Measurements from ENCODE around the gene BPI.
A peak's percentile ranks its signal among the peaks of the same experiment; 100 is the strongest.
"Not testable (repeated sequence)": the region's sequence is repeated elsewhere in the genome, so short reads cannot be mapped to it uniquely, and the experiment has no call there.

Gene BPI

DNA sequence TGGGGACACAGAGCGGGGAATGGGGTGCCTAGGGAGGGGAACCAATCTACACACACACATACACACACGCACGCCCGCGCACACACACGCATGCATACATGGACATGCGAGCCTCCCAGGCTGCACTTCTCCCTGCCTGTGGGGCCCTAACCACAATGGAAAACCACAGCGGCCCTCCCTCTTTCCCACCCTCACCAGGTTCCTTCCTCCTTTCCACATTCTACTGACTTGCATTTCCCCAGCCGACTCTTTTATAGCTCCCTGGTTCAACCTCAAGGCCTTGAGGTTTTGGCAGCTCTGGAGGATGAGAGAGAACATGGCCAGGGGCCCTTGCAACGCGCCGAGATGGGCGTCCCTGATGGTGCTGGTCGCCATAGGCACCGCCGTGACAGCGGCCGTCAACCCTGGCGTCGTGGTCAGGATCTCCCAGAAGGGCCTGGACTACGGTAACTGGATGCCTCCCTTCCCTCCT, at the start of gene BPI:
Gene BPI (plus strand): TSS at position 249 of the 472 bp plus-strand sequence. CDS start 68 bp downstream, at position 317.
- no peak within 1 kb of the TSS for H3K4me3 ChIP-seq (replicated peaks; ENCODE audit: low read depth, low read length)
- no peak for DNase-seq (ENCODE audit: low read depth)
- no peak for TF ChIP-seq CTCF (IDR thresholded peaks at IDR 0.05; ENCODE audit: low read length, missing control alignments)

DNA sequence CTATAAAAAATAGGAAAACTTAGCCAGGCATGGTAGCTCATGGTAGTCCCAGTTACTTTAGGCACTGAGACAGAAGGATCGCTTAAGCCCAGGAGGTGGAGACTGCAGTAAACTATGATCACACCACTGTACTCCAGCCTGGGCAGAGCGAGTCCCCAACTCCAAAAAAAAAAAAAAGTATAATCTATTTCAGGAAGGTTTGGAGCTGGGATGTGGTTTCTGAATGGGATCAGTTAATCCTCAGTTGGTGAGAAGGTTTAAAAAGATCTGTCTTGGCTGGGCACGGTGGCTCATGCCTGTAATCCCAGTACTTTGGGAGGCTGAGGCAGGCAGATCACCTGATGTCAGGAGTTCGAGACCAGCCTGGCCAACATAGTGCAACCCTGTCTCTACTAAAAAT, 49.3 kb upstream of the BPI start:
- not testable (repeated sequence) for H3K4me3 ChIP-seq (replicated peaks; ENCODE audit: low read depth, low read length); DNase-seq (ENCODE audit: low read depth)

DNA sequence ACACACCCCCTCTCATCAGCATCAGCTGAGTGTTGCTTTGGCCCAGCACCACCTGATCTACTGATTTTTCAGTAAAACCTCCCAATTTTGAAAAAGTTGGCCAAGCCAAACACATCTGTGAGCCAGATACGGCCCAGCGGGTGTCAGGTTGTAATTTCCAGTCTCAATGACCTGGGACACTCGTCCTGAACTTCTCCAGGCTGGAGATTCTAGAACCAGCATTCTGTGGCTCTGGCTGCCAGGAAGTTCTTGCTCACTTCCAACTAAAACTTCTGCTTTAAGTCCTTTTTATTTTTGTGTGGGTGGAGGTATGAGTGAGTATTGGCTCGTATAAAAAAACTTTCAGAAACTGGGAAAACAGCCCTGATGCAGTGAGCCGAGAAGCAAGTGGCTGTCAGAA, 48.6 kb upstream of the BPI start:
- DNase-seq (ENCODE audit: low read depth): peak; percentile 30
- no peak for TF ChIP-seq CTCF (IDR thresholded peaks at IDR 0.05; ENCODE audit: low read length, missing control alignments)
- H3K4me3 ChIP-seq (replicated peaks; ENCODE audit: low read depth, low read length): no peak overlapping the region

- no peak overlapping the region for H3K4me3 ChIP-seq (replicated peaks; ENCODE audit: low read depth, low read length)
- no peak for TF ChIP-seq CTCF (IDR thresholded peaks at IDR 0.05; ENCODE audit: low read length, missing control alignments)
- DNase-seq (ENCODE audit: low read depth): no peak
Measured at GRCh38 chr20:38256021-38256420, 47.9 kb upstream of the BPI start.

DNA sequence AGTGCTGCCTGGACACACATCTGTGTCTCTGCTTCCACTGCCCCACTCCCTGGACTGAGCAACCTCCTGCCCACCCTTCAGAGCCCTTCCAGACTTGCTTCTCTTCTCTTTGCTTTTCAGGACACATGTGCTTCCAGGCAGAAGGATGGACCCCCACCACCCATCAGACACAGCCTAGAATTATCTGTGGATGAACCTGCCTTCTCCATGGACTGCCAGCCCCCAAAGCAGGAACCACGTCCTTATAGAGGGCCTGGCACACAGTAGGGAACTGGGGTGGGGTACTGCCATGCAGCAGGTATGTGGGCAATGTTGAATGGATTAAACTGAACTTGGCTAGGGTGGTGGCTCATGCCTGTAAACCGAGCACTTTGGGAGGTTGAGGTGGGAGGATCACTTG, 47.0 kb upstream of the BPI start:
- DNase-seq (ENCODE audit: low read depth): no peak
- TF ChIP-seq CTCF (IDR thresholded peaks at IDR 0.05; ENCODE audit: low read length, missing control alignments): no peak
- H3K4me3 ChIP-seq (replicated peaks; ENCODE audit: low read depth, low read length): no peak overlapping the region

GRCh38 chr20:38258545-38259215, 45.3 kb upstream of the BPI start:
- no peak for TF ChIP-seq CTCF (IDR thresholded peaks at IDR 0.05; ENCODE audit: low read length, missing control alignments)
- H3K4me3 ChIP-seq (replicated peaks; ENCODE audit: low read depth, low read length): no peak overlapping the region
- DNase-seq (ENCODE audit: low read depth): no peak

DNA sequence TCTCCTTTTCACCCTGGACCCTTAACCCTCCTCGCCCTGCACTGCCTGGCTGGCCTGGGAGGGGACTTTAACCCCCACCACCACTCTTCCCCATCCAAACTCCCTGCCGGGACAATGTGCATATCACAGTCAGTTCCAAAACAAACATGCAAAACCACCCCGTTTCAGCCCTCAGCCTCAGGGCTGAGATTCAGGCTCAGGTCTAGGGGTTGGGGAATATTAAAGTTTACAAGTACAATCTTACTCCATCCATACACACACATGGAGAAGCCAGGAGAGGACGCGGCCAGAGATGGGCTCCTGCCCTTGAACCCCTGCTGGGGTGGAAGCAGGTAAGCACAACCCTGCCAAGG, 44.0 kb upstream of the BPI start:
- DNase-seq (ENCODE audit: low read depth): no peak
- peak overlapping the region; percentile 24 for H3K4me3 ChIP-seq (replicated peaks; ENCODE audit: low read depth, low read length)
- no peak for TF ChIP-seq CTCF (IDR thresholded peaks at IDR 0.05; ENCODE audit: low read length, missing control alignments)
